ENCODE data around the gene C10orf71. TPM values are rescaled to one million over a fixed set of nuclear protein-coding genes. Genes with fewer than 3 reads are reported as not detected.

C10orf71 gene
- total RNA-seq, 3 donors from 2014 or later, result 0.05 TPM; not detected in 2

- intact Hi-C loops (cut with DNase I, micrococcal nuclease), result no loop called here
- no peaks in the 10 kb centered on the region for H3K4me1 ChIP-seq (ENCODE audit: low read depth)
- no peaks in the 10 kb centered on the region for H3K36me3 ChIP-seq (ENCODE audit: low read depth)
- ATAC-seq, result no peak
- no peak for DNase-seq
- TF ChIP-seq CTCF (IDR thresholded peaks at IDR 0.05), result no peak
- no peak overlapping the region for H3K4me3 ChIP-seq
- H3K9me3 ChIP-seq, result peaks cover 4% of the 10 kb centered on the region
Observed at GRCh38 chr10:49263591-49263990, 35.4 kb upstream of the C10orf71 start.

- TF ChIP-seq CTCF (IDR thresholded peaks at IDR 0.05), result no peak
- ATAC-seq (no peak), DNase-seq (no peak)
- Histone ChIP-seq H3K9me3 (peaks cover 4% of the 10 kb centered on the region), H3K4me1 (ENCODE audit: low read depth) (no peaks in the 10 kb centered on the region), H3K36me3 (ENCODE audit: low read depth) (no peaks in the 10 kb centered on the region), H3K4me3 (no peak overlapping the region)
- intact Hi-C loops (cut with DNase I, micrococcal nuclease), result no loop called here
Observed at GRCh38 chr10:49264177-49264677, 34.7 kb upstream of the C10orf71 start.

- ATAC-seq, result no peak
- no peak for TF ChIP-seq CTCF (IDR thresholded peaks at IDR 0.05)
- intact Hi-C loops (cut with DNase I, micrococcal nuclease), result no loop called here
Observed at GRCh38 chr10:49265885-49266284, 33.1 kb upstream of the C10orf71 start.

GRCh38 chr10:49268185-49268584 is 30.8 kb upstream of the C10orf71 start:
- H3K4me1 ChIP-seq (ENCODE audit: low read depth), result no peaks in the 10 kb centered on the region
- H3K36me3 ChIP-seq (ENCODE audit: low read depth), result no peaks in the 10 kb centered on the region
- TF ChIP-seq CTCF (IDR thresholded peaks at IDR 0.05), result no peak
- DNase-seq, result no peak
- H3K4me3 ChIP-seq, result no peak overlapping the region
- ATAC-seq, result no peak
- intact Hi-C loops (cut with DNase I, micrococcal nuclease), result no loop called here
- H3K9me3 ChIP-seq, result peaks cover 4% of the 10 kb centered on the region

More at GRCh38 chr10:49265885-49266284, 33.1 kb upstream of the C10orf71 start:
- Histone ChIP-seq H3K9me3 (peaks cover 4% of the 10 kb centered on the region), H3K4me1 (ENCODE audit: low read depth) (no peaks in the 10 kb centered on the region), H3K4me3 (no peak overlapping the region), H3K36me3 (ENCODE audit: low read depth) (no peaks in the 10 kb centered on the region)
- DNase-seq, result no peak

GRCh38 chr10:49269523-49269922 is 29.4 kb upstream of the C10orf71 start:
- H3K4me3 ChIP-seq, result no peak overlapping the region
- no peak for DNase-seq
- peaks cover 4% of the 10 kb centered on the region for H3K9me3 ChIP-seq
- ATAC-seq, result no peak
- no peaks in the 10 kb centered on the region for H3K36me3 ChIP-seq (ENCODE audit: low read depth)
- no peak for TF ChIP-seq CTCF (IDR thresholded peaks at IDR 0.05)
- H3K4me1 ChIP-seq (ENCODE audit: low read depth), result no peaks in the 10 kb centered on the region
- intact Hi-C loops (cut with DNase I, micrococcal nuclease), result no loop called here

- ATAC-seq, result no peak
- no peak for TF ChIP-seq CTCF (IDR thresholded peaks at IDR 0.05)
- intact Hi-C loops (cut with DNase I, micrococcal nuclease), result no loop called here
- no peaks in the 10 kb centered on the region for H3K4me1 ChIP-seq (ENCODE audit: low read depth)
- no peak overlapping the region for H3K4me3 ChIP-seq
- no peak for DNase-seq
- peaks cover 4% of the 10 kb centered on the region for H3K9me3 ChIP-seq
- H3K36me3 ChIP-seq (ENCODE audit: low read depth), result no peaks in the 10 kb centered on the region
Observed at GRCh38 chr10:49270565-49270964, 28.4 kb upstream of the C10orf71 start.
